Spleen (tissue), 11 donors: ENCODE data around the gene BLOC1S2. TPM values are rescaled to one million over a fixed set of nuclear protein-coding genes. Genes with fewer than 3 reads are reported as not detected.
A peak's percentile ranks its signal among the peaks of the same experiment; 100 is the strongest.
"Not testable (repeated sequence)": the region's sequence is repeated elsewhere in the genome, so short reads cannot be mapped to it uniquely, and the experiment has no call there.

ENCODE experiments used
- DNase-seq: peaks from one replicate; pipeline ENCODE4 v3.0.0-alpha.2; 2020
- H3K27ac ChIP-seq, 8 donors: fragments of 200-600 bp; sonication (generic) in 7 of 8; 1 replicate in 4 of 8; 2 replicates in 4 of 8; pipeline versions ENCODE4 v1.5.0 to v1.8.0; 2016 to 2021; ENCODE audit warnings: inconsistent platforms in 4 of 8, mild to moderate bottlenecking in 4 of 8, moderate library complexity in 1 of 8
- H3K27me3 ChIP-seq, 7 donors: fragments of 200-600 bp; sonication (generic) in 6 of 7; replicated peaks in 1 of 7; 1 replicate in 4 of 7; 2 replicates in 3 of 7; pipeline versions ENCODE4 v1.5.0 to v1.8.0; 2016 to 2021; ENCODE audit warnings: inconsistent platforms in 3 of 7, mild to moderate bottlenecking in 1 of 7
- H3K36me3 ChIP-seq, 6 donors: fragments of 200-600 bp; sonication (generic) in 5 of 6; 1 replicate in 4 of 6; 2 replicates in 2 of 6; pipeline versions ENCODE4 v1.5.0 to v1.8.0; 2016 to 2021; ENCODE audit warnings: inconsistent platforms in 2 of 6
- H3K4me1 ChIP-seq, 6 donors: fragments of 200-600 bp; sonication (generic) in 5 of 6; 1 replicate in 3 of 6; 2 replicates in 3 of 6; pipeline versions ENCODE4 v1.5.0 to v1.8.0; 2016 to 2021; ENCODE audit warnings: inconsistent platforms in 3 of 6
- H3K4me3 ChIP-seq, 8 donors: fragments of 200-600 bp; sonication (generic) in 7 of 8; 1 replicate in 4 of 8; 2 replicates in 4 of 8; pipeline versions ENCODE4 v1.5.0 to v1.8.0; 2016 to 2021; ENCODE audit warnings: inconsistent platforms in 4 of 8, mild to moderate bottlenecking in 4 of 8, moderate library complexity in 2 of 8
- H3K9me3 ChIP-seq, 8 donors: fragments of 200-600 bp; sonication (generic) in 7 of 8; 1 replicate in 4 of 8; 2 replicates in 4 of 8; pipeline versions ENCODE4 v1.5.0 to v1.8.0; 2016 to 2021; ENCODE audit warnings: inconsistent platforms in 4 of 8
- POLR2A ChIP-seq, 3 donors: fragments of 450-650 bp; IDR thresholded peaks; one replicate each; pipeline ENCODE4 v1.5.1; 2017; ENCODE audit warnings: antibody characterized with exemption in 3 of 3, mild to moderate bottlenecking in 1 of 3
- POLR2AphosphoS5 ChIP-seq, 3 donors: sonication (generic); formaldehyde crosslinking; IDR thresholded peaks; one replicate each; pipeline ENCODE4 v1.5.1; 2017; ENCODE audit warnings: antibody characterized with exemption in 3 of 3
- WGBS, 5 donors: extraction: QIAGEN DNeasy Blood & Tissue Kit in 3 of 5; methylation state at CpG; one replicate each; pipeline versions ENCODE4 v1.1.5 to v1.1.7; 2013 to 2018; 5-methylcytosine and 5-hydroxymethylcytosine counted together
- intact Hi-C: fragments of 100-400 bp; cut with DNase I; formaldehyde crosslinking; loops from one replicate; pipeline ENCODE4 v1.15.0; 2023; ENCODE audit warnings: low total_unique reads
- polyA plus RNA-seq, 3 donors: library from polyadenylated mRNA; stranded (reverse); fragments of 200-250 nt; gene quantifications; one replicate each; pipeline ENCODE4 v1.2.1, GENCODE V29; 2013
- total RNA-seq, 7 donors: library from RNA; depleted of rRNA in 3 of 7; stranded (reverse); fragments of >200 nt in 3 of 7; fragmentation: NEBNext Ultra II Directional in 4 of 7; extraction: Animal tissue kit (Norgen Biotek cat#: 25700) in 4 of 7; gene quantifications; one replicate each; pipeline versions ENCODE4 v1.1.0 to v1.2.1, GENCODE V29; 2016 to 2021
- TF ChIP-seq, protein P1 (sequence below), 11 experiments: fragments of 200-600 bp in 7 of 11; fragments of 450-650 bp in 4 of 11; sonication (generic) in 4 of 11; IDR thresholded peaks in 8 of 11; conservative IDR thresholded peaks in 3 of 11; 1 replicate in 7 of 11; 2 replicates in 4 of 11; pipeline versions ENCODE4 v1.4.0 to v1.8.0; 2016 to 2021; ENCODE audit warnings: antibody characterized with exemption in 11 of 11, inconsistent platforms in 4 of 11, mild to moderate bottlenecking in 1 of 11
- donor health status: healthy with polysubstance abuse.
- donor health status: DM: no; HTN: no; CAD: no; lungs with moderate emphysema.
- donor health status: DM: no; HTN: no; CAD: no.
- donor health status: Bipolar disorder and iron deficiency.
- donor health status: healthy.
- donor health status: DM: no; HTN: no; CAD: no.
- donor health status: DM: yes; HTN: yes; CAD: no.

Gene BLOC1S2
- total and polyA plus RNA-seq, 10 donors, result 45.0 to 96.1 (median 51.9) TPM

DNA sequence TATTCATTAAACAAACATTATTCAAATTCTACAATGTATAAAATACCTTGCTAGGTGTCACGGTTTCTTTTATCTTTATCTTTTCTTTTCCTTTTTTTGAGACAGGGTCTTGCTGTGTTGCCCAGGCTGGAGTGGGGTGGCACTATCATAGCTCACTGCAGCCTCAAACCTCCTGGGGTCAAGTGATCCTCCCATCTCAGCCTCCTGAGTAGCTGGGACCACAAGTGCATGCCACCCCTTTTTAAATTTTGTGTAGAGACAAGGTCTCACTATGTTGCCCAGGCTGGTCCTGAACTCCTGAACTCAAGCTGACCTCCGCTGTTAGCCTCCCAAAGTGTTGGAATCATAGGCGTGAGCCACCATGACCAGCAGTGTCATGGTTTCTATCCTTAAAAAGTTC lies 17.9 kb upstream of the BLOC1S2 start:
- Histone ChIP-seq H3K4me3 (no peak overlapping the region), H3K27me3 (peaks cover 0 to 54% (median 0%) of the 10 kb centered on the region in 7 donors), H3K9me3 (peaks cover 0 to 9% (median 0%) of the 10 kb centered on the region in 8 donors), H3K4me1 (peaks cover 0 to 6% (median 0%) of the 10 kb centered on the region in 6 donors), H3K27ac (no peak overlapping the region), H3K36me3 (no peaks in the 10 kb centered on the region)
- DNase-seq, result no peak
- intact Hi-C loops, result no loop called here
- 83 to 93% (median 91%) methylated on average over 3 of the region's 3 CpGs for WGBS, 5 donors
- TF ChIP-seq POLR2AphosphoS5 (IDR thresholded peaks at IDR 0.05) (no peak), POLR2A (IDR thresholded peaks at IDR 0.05) (no peak)
- TF ChIP-seq, protein P1, sequence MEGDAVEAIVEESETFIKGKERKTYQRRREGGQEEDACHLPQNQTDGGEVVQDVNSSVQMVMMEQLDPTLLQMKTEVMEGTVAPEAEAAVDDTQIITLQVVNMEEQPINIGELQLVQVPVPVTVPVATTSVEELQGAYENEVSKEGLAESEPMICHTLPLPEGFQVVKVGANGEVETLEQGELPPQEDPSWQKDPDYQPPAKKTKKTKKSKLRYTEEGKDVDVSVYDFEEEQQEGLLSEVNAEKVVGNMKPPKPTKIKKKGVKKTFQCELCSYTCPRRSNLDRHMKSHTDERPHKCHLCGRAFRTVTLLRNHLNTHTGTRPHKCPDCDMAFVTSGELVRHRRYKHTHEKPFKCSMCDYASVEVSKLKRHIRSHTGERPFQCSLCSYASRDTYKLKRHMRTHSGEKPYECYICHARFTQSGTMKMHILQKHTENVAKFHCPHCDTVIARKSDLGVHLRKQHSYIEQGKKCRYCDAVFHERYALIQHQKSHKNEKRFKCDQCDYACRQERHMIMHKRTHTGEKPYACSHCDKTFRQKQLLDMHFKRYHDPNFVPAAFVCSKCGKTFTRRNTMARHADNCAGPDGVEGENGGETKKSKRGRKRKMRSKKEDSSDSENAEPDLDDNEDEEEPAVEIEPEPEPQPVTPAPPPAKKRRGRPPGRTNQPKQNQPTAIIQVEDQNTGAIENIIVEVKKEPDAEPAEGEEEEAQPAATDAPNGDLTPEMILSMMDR (IDR thresholded peaks at IDR 0.05 in 8 of 11, conservative IDR thresholded peaks at IDR 0.05 in 3 of 11), result no peak

DNA sequence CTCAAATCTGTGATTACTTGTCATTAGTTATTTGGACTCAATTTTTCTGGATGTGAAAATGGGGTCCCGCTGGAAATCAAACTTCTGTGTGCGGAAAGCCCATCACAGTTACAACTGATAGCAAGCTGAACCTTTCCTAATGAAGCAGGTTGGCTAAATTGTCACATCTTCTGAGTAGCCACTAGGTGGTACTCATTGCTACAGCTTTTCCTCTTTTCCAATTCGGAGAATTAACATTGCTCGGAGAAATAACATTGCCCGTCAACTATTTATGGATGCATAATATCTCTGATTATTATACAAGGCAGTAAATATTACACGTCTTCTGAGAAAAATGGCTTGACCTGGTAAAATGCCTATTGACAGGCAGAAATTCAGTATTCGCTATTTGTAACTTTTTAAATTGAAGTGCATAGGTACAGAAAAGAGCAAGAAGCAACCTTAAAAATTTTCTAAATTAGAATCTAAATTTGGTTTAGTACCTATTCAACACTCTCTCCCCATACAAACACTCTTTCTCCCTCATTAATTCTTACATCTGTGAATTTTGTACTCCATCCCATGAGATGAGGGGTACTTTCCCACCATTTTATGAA lies 17.3 kb upstream of the BLOC1S2 start:
- Histone ChIP-seq H3K36me3 (no peaks in the 10 kb centered on the region), H3K9me3 (peaks cover 0 to 9% (median 0%) of the 10 kb centered on the region in 8 donors), H3K4me1 (peaks cover 0 to 6% (median 0%) of the 10 kb centered on the region in 6 donors), H3K27me3 (peaks cover 0 to 54% (median 0%) of the 10 kb centered on the region in 7 donors), H3K27ac (no peak overlapping the region), H3K4me3 (no peak overlapping the region)
- 31 to 37% (median 36%) methylated on average over 7 of the region's 7 CpGs for WGBS, 5 donors
- intact Hi-C loops, result no loop called here
- no peak for DNase-seq
- TF ChIP-seq POLR2A (IDR thresholded peaks at IDR 0.05), result no peak
- TF ChIP-seq, protein P1 (IDR thresholded peaks at IDR 0.05 in 8 of 11, conservative IDR thresholded peaks at IDR 0.05 in 3 of 11), result peak in 9 of 11 experiments; percentile 8 to 61 (median 41)

DNA sequence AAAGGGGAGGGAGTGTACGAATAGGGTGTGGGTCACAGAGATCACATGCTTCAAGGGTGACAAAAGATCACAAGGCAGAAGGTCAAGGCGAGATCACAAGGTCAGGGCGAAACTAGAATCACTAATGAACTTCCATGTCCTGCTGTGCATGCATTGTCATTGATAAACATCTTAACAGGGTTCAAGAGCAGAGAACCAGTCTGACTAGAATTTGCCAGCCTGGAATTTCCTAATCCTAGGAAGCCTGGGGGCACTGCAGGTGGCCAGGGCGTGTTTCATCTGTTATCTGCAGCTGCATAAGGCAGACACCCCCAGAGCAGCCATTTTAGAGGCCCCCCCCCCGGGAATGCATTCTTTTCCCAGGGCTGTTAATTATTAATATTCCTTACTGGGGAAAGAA lies 14.6 kb upstream of the BLOC1S2 start:
- WGBS, 5 donors, result 66 to 74% (median 70%) methylated on average over 5 of the region's 5 CpGs
- DNase-seq, intact Hi-C loops: not testable (repeated sequence)

DNA sequence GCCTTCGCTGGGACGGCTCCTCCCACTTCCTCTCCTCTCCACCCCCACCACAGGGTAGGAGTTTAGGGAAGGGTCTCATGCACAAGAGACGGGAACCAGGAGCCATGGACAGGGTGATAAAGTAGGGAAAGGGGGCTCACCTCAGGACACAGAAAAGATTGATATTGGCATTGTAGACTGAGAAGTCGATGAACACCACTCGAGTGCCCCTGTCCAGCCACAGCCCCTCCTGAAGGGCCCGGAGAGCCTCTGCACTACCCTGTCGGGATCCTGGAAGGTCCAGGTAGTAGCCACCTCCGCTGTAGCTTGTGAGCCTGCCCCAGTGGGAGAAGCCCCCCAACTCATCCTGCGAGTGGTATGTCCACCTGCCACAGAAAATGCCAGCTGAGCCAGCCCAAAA lies 10.8 kb upstream of the BLOC1S2 start:
- H3K4me3 ChIP-seq, result no peak overlapping the region
- TF ChIP-seq POLR2AphosphoS5 (IDR thresholded peaks at IDR 0.05), result no peak
- H3K36me3 ChIP-seq, result no peaks in the 10 kb centered on the region
- peaks cover 0 to 9% (median 0%) of the 10 kb centered on the region in 8 donors for H3K9me3 ChIP-seq
- H3K27me3 ChIP-seq, result peaks cover 0 to 53% (median 5%) of the 10 kb centered on the region in 7 donors
- peaks cover 0 to 9% (median 0%) of the 10 kb centered on the region in 6 donors for H3K4me1 ChIP-seq
- H3K27ac ChIP-seq, result no peak overlapping the region
- DNase-seq, result no peak
- intact Hi-C loops, result no loop called here
- 53 to 71% (median 62%) methylated on average over 6 to 9 of the region's 9 CpGs for WGBS, 5 donors

More for the DNA sequence above, 14.6 kb upstream of the BLOC1S2 start:
- H3K36me3 ChIP-seq, H3K4me1 ChIP-seq, H3K4me3 ChIP-seq, H3K9me3 ChIP-seq, H3K27ac ChIP-seq: not testable (repeated sequence)
- peaks cover 0 to 52% (median 0%) of the 10 kb centered on the region in 7 donors for H3K27me3 ChIP-seq

DNA sequence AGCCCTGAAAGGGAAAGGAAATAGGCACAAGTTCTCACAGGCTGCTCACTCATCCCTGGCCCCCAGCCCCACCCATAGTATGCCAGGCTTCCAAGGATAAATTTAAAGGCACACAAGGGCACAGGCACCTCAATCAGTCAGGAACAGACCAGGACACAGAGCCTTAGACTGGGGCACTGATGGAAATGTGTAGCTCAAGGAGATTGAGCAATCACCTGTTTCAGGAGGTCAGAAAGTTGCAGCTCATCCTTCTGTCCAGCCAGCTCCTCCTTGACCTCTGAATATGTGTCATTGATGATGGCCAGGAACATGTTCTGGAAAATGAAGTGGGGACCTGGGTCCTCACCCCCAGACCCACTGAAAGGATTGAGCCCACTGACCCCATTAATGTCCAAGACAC lies 6.6 kb upstream of the BLOC1S2 start:
- Histone ChIP-seq H3K9me3 (no peaks in the 10 kb centered on the region), H3K27me3 (peaks cover 0 to 38% (median 5%) of the 10 kb centered on the region in 7 donors), H3K36me3 (no peaks in the 10 kb centered on the region), H3K4me3 (no peak overlapping the region), H3K27ac (peak overlapping the region in 3 of 8 donors; percentile 32 to 60 (median 60)), H3K4me1 (peaks cover 0 to 16% (median 0%) of the 10 kb centered on the region in 6 donors)
- TF ChIP-seq POLR2AphosphoS5 (IDR thresholded peaks at IDR 0.05), result no peak
- TF ChIP-seq, protein P1 (IDR thresholded peaks at IDR 0.05 in 8 of 11, conservative IDR thresholded peaks at IDR 0.05 in 3 of 11), result no peak
- TF ChIP-seq POLR2A (IDR thresholded peaks at IDR 0.05), result no peak
- DNase-seq, result no peak
- intact Hi-C loops, result no loop called here

DNA sequence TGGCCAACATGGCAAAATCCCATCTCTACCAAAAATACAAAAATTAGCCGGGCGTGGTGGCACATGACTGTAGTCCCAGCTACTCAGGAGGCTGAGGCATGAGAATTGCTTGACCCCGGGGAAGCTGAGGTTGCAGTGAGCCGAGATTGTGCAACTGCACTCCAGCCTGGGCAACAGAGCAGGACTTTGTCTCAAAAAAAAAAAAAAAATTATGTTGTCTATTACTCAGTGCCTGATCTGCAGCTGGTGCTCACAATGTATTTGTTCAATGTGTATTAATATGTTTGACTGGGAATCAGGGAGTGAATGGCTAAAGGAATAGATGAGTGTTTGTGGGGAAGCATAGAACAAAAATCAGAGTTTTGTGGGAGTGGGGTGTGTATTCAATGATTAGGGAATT lies 5.8 kb upstream of the BLOC1S2 start:
- H3K4me3 ChIP-seq, H3K9me3 ChIP-seq, intact Hi-C loops, H3K36me3 ChIP-seq, DNase-seq: not testable (repeated sequence)
- H3K27me3 ChIP-seq, result peaks cover 0 to 37% (median 5%) of the 10 kb centered on the region in 7 donors
- H3K27ac ChIP-seq, result peak overlapping the region in 4 of 8 donors; percentile 49 to 77 (median 60)
- peaks cover 0 to 19% (median under 1%) of the 10 kb centered on the region in 6 donors for H3K4me1 ChIP-seq
- 51 to 81% (median 56%) methylated on average over 4 of the region's 4 CpGs for WGBS, 5 donors
